Duodenal mucosa (tissue), 2 donors: Measurements from ENCODE around the gene IQCE.
"Not testable (repeated sequence)": the region's sequence is repeated elsewhere in the genome, so short reads cannot be mapped to it uniquely, and the experiment has no call there.

Experiments used
- H3K27ac ChIP-seq: one replicate; pipeline ENCODE4 v1.7.0; 2013; ENCODE audit warnings: low read depth, low read length
- H3K27me3 ChIP-seq, 2 donors: one replicate each; pipeline ENCODE4 v1.7.0; 2013; ENCODE audit warnings: low read length in 2 of 2, control low read depth in 1 of 2; ENCODE audit not compliant: insufficient read depth in 2 of 2, control insufficient read depth in 1 of 2
- H3K36me3 ChIP-seq, 2 donors: one replicate each; pipeline ENCODE4 v1.7.0; 2013; ENCODE audit warnings: low read length in 2 of 2, control low read depth in 1 of 2; ENCODE audit not compliant: insufficient read depth in 2 of 2, control insufficient read depth in 1 of 2
- H3K4me1 ChIP-seq, 2 donors: one replicate each; pipeline ENCODE4 v1.7.0; 2013; ENCODE audit warnings: low read length in 2 of 2, control low read depth in 1 of 2; ENCODE audit not compliant: insufficient read depth in 2 of 2, control insufficient read depth in 1 of 2
- H3K4me3 ChIP-seq, 2 donors: one replicate each; pipeline ENCODE4 v1.7.0; 2013; ENCODE audit warnings: low read length in 2 of 2, low read depth in 1 of 2
- H3K9ac ChIP-seq, 2 donors: one replicate each; pipeline ENCODE4 v1.7.0; 2013; ENCODE audit warnings: low read length in 2 of 2, low read depth in 1 of 2
- H3K9me3 ChIP-seq, 2 donors: one replicate each; pipeline ENCODE4 v1.7.0; 2013; ENCODE audit warnings: low read length in 2 of 2, control low read depth in 1 of 2; ENCODE audit not compliant: control insufficient read depth in 1 of 2

IQCE gene

GRCh38 chr7:2532816-2533215 lies 26.0 kb upstream of the IQCE start:
- not testable (repeated sequence) for H3K4me3 ChIP-seq, H3K27ac ChIP-seq, H3K9ac ChIP-seq, H3K9me3 ChIP-seq, H3K27me3 ChIP-seq, H3K36me3 ChIP-seq
- peaks cover 26 to 29% of the 10 kb centered on the region in 2 donors for H3K4me1 ChIP-seq

GRCh38 chr7:2533566-2533965 lies 25.2 kb upstream of the IQCE start:
- peaks cover 20 to 22% of the 10 kb centered on the region in 2 donors for H3K4me1 ChIP-seq
- not testable (repeated sequence) for H3K27me3 ChIP-seq

GRCh38 chr7:2534214-2534613 lies 24.6 kb upstream of the IQCE start:
- H3K9ac ChIP-seq, H3K27me3 ChIP-seq, H3K4me3 ChIP-seq, H3K9me3 ChIP-seq, H3K27ac ChIP-seq: not testable (repeated sequence)
- Histone ChIP-seq H3K36me3 (peaks cover 0 to 14% of the 10 kb centered on the region in 2 donors), H3K4me1 (peaks cover 13 to 16% of the 10 kb centered on the region in 2 donors)

More at GRCh38 chr7:2533566-2533965, 25.2 kb upstream of the IQCE start:
- H3K27ac ChIP-seq, H3K9ac ChIP-seq, H3K9me3 ChIP-seq, H3K4me3 ChIP-seq: not testable (repeated sequence)
- H3K36me3 ChIP-seq = peaks cover 3 to 11% of the 10 kb centered on the region in 2 donors

- H3K9me3 ChIP-seq, H3K4me1 ChIP-seq, H3K4me3 ChIP-seq, H3K27ac ChIP-seq, H3K27me3 ChIP-seq, H3K9ac ChIP-seq: not testable (repeated sequence)
- peaks cover 4 to 31% of the 10 kb centered on the region in 2 donors for H3K36me3 ChIP-seq
Measured at GRCh38 chr7:2535872-2536627, 22.7 kb upstream of the IQCE start.

GRCh38 chr7:2537981-2538851 lies 20.6 kb upstream of the IQCE start:
- no peaks in the 10 kb centered on the region for H3K9me3 ChIP-seq
- H3K4me3 ChIP-seq = no peak overlapping the region
- no peak overlapping the region for H3K9ac ChIP-seq
- H3K27me3 ChIP-seq = no peaks in the 10 kb centered on the region
- H3K4me1 ChIP-seq = no peaks in the 10 kb centered on the region
- no peak overlapping the region for H3K27ac ChIP-seq
- H3K36me3 ChIP-seq = peaks cover 16 to 48% of the 10 kb centered on the region in 2 donors

- Histone ChIP-seq H3K9me3 (no peaks in the 10 kb centered on the region), H3K4me3 (no peak overlapping the region), H3K27ac (no peak overlapping the region), H3K27me3 (no peaks in the 10 kb centered on the region), H3K36me3 (peaks cover 24 to 59% of the 10 kb centered on the region in 2 donors), H3K9ac (no peak overlapping the region), H3K4me1 (no peaks in the 10 kb centered on the region)
Measured at GRCh38 chr7:2539031-2539911, 19.5 kb upstream of the IQCE start.

GRCh38 chr7:2540133-2540532 lies 18.6 kb upstream of the IQCE start:
- Histone ChIP-seq H3K9me3 (no peaks in the 10 kb centered on the region), H3K27ac (no peak overlapping the region), H3K27me3 (no peaks in the 10 kb centered on the region), H3K9ac (no peak overlapping the region), H3K4me3 (no peak overlapping the region), H3K4me1 (no peaks in the 10 kb centered on the region), H3K36me3 (peaks cover 24 to 66% of the 10 kb centered on the region in 2 donors)

- peaks cover 25 to 69% of the 10 kb centered on the region in 2 donors for H3K36me3 ChIP-seq
- H3K27me3 ChIP-seq = no peaks in the 10 kb centered on the region
- H3K27ac ChIP-seq = no peak overlapping the region
- H3K9me3 ChIP-seq = no peaks in the 10 kb centered on the region
- no peak overlapping the region for H3K9ac ChIP-seq
- H3K4me1 ChIP-seq = no peaks in the 10 kb centered on the region
- no peak overlapping the region for H3K4me3 ChIP-seq
Measured at GRCh38 chr7:2540641-2541051, 18.1 kb upstream of the IQCE start.

GRCh38 chr7:2541291-2542010 lies 17.3 kb upstream of the IQCE start:
- Histone ChIP-seq H3K36me3 (peaks cover 30 to 77% of the 10 kb centered on the region in 2 donors), H3K4me1 (no peaks in the 10 kb centered on the region), H3K9ac (no peak overlapping the region), H3K4me3 (no peak overlapping the region), H3K9me3 (no peaks in the 10 kb centered on the region), H3K27me3 (no peaks in the 10 kb centered on the region), H3K27ac (no peak overlapping the region)
